Natural killer cell treated with Interleukin-12 subunit alpha and Interleukin-12 subunit beta and Interleukin-15 and Interleukin-18, amount 100 ng/mL, for 72 hours (primary cell): ENCODE measurements around the gene RECK. TPM values are rescaled to one million over a fixed set of nuclear protein-coding genes. Genes with fewer than 3 reads are reported as not detected.

Experiments
- ATAC-seq, 2 donors: fragments of 150-1000 bp; cut with Tn5 transposase in 1 of 2; sonication (Bioruptor Pico), chemical (Tn5 transposase) in 1 of 2; 2 replicates each; pipeline ENCODE4 v1.10.0; 2021
- DNase-seq: peaks from one replicate; pipeline ENCODE4 v3.0.0; 2022; ENCODE audit warnings: low spot score
- H3K27ac Mint-ChIP-seq, 2 donors: 1 replicate in 1 of 2; 2 replicates in 1 of 2; pipeline ENCODE4 v1.8.0; 2022; ENCODE audit warnings: mixed read lengths in 2 of 2, mild to moderate bottlenecking in 1 of 2, moderate library complexity in 1 of 2
- H3K27me3 Mint-ChIP-seq, 2 donors: 1 replicate in 1 of 2; 2 replicates in 1 of 2; pipeline ENCODE4 v1.8.0; 2022; ENCODE audit warnings: mixed read lengths in 2 of 2
- H3K36me3 Mint-ChIP-seq: one replicate; pipeline ENCODE4 v1.8.0; 2022; ENCODE audit warnings: mixed read lengths
- H3K4me1 Mint-ChIP-seq, 2 donors: 1 replicate in 1 of 2; 2 replicates in 1 of 2; pipeline ENCODE4 v1.8.0; 2022; ENCODE audit warnings: low read depth in 2 of 2, mixed read lengths in 2 of 2, mild to moderate bottlenecking in 1 of 2
- H3K4me3 Mint-ChIP-seq: one replicate; pipeline ENCODE4 v1.8.0; 2022; ENCODE audit warnings: mixed read lengths
- H3K9me3 Mint-ChIP-seq: 2 replicates; pipeline ENCODE4 v1.8.0; 2022; ENCODE audit warnings: mixed read lengths
- total RNA-seq, 2 donors: library from RNA; stranded (reverse); gene quantifications; one replicate each; pipeline ENCODE4 v1.2.3, GENCODE V29; 2022

RECK gene
- total RNA-seq, 2 donors from 2014 or later: 4.0 to 7.0 TPM

- Mint-ChIP-seq H3K9me3 (no peaks in the 10 kb centered on the region), H3K27ac (no peak overlapping the region), H3K4me1 (peaks cover 0 to 5% of the 10 kb centered on the region in 2 donors), H3K36me3 (no peaks in the 10 kb centered on the region), H3K27me3 (peaks cover 45 to 49% of the 10 kb centered on the region in 2 donors), H3K4me3 (no peak overlapping the region)
- peak; percentile 74 to 85 for ATAC-seq
- DNase-seq: peak; percentile 73
These were observed 27.9 kb upstream of the RECK start for GRCh38 chr9:36008774-36009300.

GRCh38 chr9:36011379-36011778, 25.3 kb upstream of the RECK start:
- Mint-ChIP-seq H3K27me3 (peaks cover 28 to 47% of the 10 kb centered on the region in 2 donors), H3K27ac (no peak overlapping the region), H3K4me3 (no peak overlapping the region), H3K9me3 (no peaks in the 10 kb centered on the region), H3K4me1 (peaks cover 0 to 5% of the 10 kb centered on the region in 2 donors), H3K36me3 (no peaks in the 10 kb centered on the region)
- DNase-seq: no peak
- no peak for ATAC-seq

- Mint-ChIP-seq H3K27me3 (peaks cover 8 to 21% of the 10 kb centered on the region in 2 donors), H3K27ac (no peak overlapping the region), H3K36me3 (no peaks in the 10 kb centered on the region), H3K4me1 (no peaks in the 10 kb centered on the region), H3K9me3 (no peaks in the 10 kb centered on the region), H3K4me3 (no peak overlapping the region)
- DNase-seq (no peak), ATAC-seq (no peak)
These were observed 19.4 kb upstream of the RECK start for GRCh38 chr9:36017278-36017677.

- Mint-ChIP-seq H3K9me3 (no peaks in the 10 kb centered on the region), H3K36me3 (no peaks in the 10 kb centered on the region), H3K27me3 (peaks cover 5 to 21% of the 10 kb centered on the region in 2 donors), H3K4me1 (no peaks in the 10 kb centered on the region), H3K4me3 (no peak overlapping the region), H3K27ac (no peak overlapping the region)
- ATAC-seq (no peak), DNase-seq (no peak)
These were observed 18.6 kb upstream of the RECK start for GRCh38 chr9:36018129-36018528.

GRCh38 chr9:36018891-36019720, 17.6 kb upstream of the RECK start:
- DNase-seq (no peak), ATAC-seq (no peak)
- Mint-ChIP-seq H3K27ac (no peak overlapping the region), H3K4me1 (no peaks in the 10 kb centered on the region), H3K36me3 (no peaks in the 10 kb centered on the region), H3K27me3 (peaks cover 5 to 16% of the 10 kb centered on the region in 2 donors), H3K9me3 (no peaks in the 10 kb centered on the region), H3K4me3 (no peak overlapping the region)

GRCh38 chr9:36021968-36022367, 14.7 kb upstream of the RECK start:
- no peak overlapping the region for H3K27ac Mint-ChIP-seq
- DNase-seq (no peak), ATAC-seq (no peak)
- H3K27me3 Mint-ChIP-seq: peaks cover 5% of the 10 kb centered on the region in 2 donors
- H3K9me3 Mint-ChIP-seq: no peaks in the 10 kb centered on the region
- H3K4me3 Mint-ChIP-seq: no peak overlapping the region
- H3K4me1 Mint-ChIP-seq: no peaks in the 10 kb centered on the region
- no peaks in the 10 kb centered on the region for H3K36me3 Mint-ChIP-seq

GRCh38 chr9:36023260-36024048, 13.3 kb upstream of the RECK start:
- Mint-ChIP-seq H3K27me3 (peaks cover 5% of the 10 kb centered on the region in 2 donors), H3K9me3 (no peaks in the 10 kb centered on the region), H3K4me1 (no peaks in the 10 kb centered on the region), H3K36me3 (no peaks in the 10 kb centered on the region), H3K4me3 (no peak overlapping the region), H3K27ac (no peak overlapping the region)
- no peak for DNase-seq
- ATAC-seq: peak; percentile 48 to 61

- Mint-ChIP-seq H3K9me3 (no peaks in the 10 kb centered on the region), H3K27ac (no peak overlapping the region), H3K4me1 (peaks cover 2 to 4% of the 10 kb centered on the region in 2 donors), H3K36me3 (no peaks in the 10 kb centered on the region), H3K4me3 (no peak overlapping the region), H3K27me3 (peaks cover 6 to 7% of the 10 kb centered on the region in 2 donors)
- ATAC-seq (no peak), DNase-seq (no peak)
These were observed 11.0 kb upstream of the RECK start for GRCh38 chr9:36025746-36026145.

- Mint-ChIP-seq H3K27me3 (peaks cover 14 to 23% of the 10 kb centered on the region in 2 donors), H3K9me3 (no peaks in the 10 kb centered on the region), H3K4me1 (peaks cover 2 to 4% of the 10 kb centered on the region in 2 donors), H3K4me3 (no peak overlapping the region), H3K36me3 (no peaks in the 10 kb centered on the region), H3K27ac (no peak overlapping the region)
- DNase-seq (no peak), ATAC-seq (no peak)
These were observed 7.5 kb upstream of the RECK start for GRCh38 chr9:36029202-36029601.

- Mint-ChIP-seq H3K4me1 (peaks cover 2 to 4% of the 10 kb centered on the region in 2 donors), H3K9me3 (no peaks in the 10 kb centered on the region), H3K27me3 (peaks cover 14 to 23% of the 10 kb centered on the region in 2 donors), H3K4me3 (no peak overlapping the region), H3K27ac (no peak overlapping the region), H3K36me3 (no peaks in the 10 kb centered on the region)
- ATAC-seq (no peak), DNase-seq (no peak)
These were observed 6.8 kb upstream of the RECK start for GRCh38 chr9:36029765-36030528.

GRCh38 chr9:36030871-36031270, 5.8 kb upstream of the RECK start:
- H3K4me3 Mint-ChIP-seq: no peak overlapping the region
- peaks cover 2 to 4% of the 10 kb centered on the region in 2 donors for H3K4me1 Mint-ChIP-seq
- no peaks in the 10 kb centered on the region for H3K36me3 Mint-ChIP-seq
- DNase-seq (no peak), ATAC-seq (no peak)
- no peak overlapping the region for H3K27ac Mint-ChIP-seq
- no peaks in the 10 kb centered on the region for H3K9me3 Mint-ChIP-seq
- H3K27me3 Mint-ChIP-seq: peaks cover 14 to 23% of the 10 kb centered on the region in 2 donors

- H3K4me1 Mint-ChIP-seq: peaks cover 2 to 4% of the 10 kb centered on the region in 2 donors
These were observed 4.7 kb upstream of the RECK start for GRCh38 chr9:36031774-36032555.

GRCh38 chr9:36033788-36034187, 2.9 kb upstream of the RECK start:
- Mint-ChIP-seq H3K27ac (no peak overlapping the region), H3K27me3 (peaks cover 14 to 23% of the 10 kb centered on the region in 2 donors)

More at GRCh38 chr9:36031774-36032555, 4.7 kb upstream of the RECK start:
- Mint-ChIP-seq H3K9me3 (no peaks in the 10 kb centered on the region), H3K27me3 (peaks cover 14 to 23% of the 10 kb centered on the region in 2 donors), H3K4me3 (no peak overlapping the region), H3K36me3 (no peaks in the 10 kb centered on the region), H3K27ac (no peak overlapping the region)
- DNase-seq (no peak), ATAC-seq (no peak)

More at GRCh38 chr9:36033788-36034187, 2.9 kb upstream of the RECK start:
- ATAC-seq (no peak), DNase-seq (no peak)
- Mint-ChIP-seq H3K4me3 (no peak overlapping the region), H3K36me3 (no peaks in the 10 kb centered on the region), H3K9me3 (no peaks in the 10 kb centered on the region), H3K4me1 (peaks cover 8 to 10% of the 10 kb centered on the region in 2 donors)
